Choroid plexus epithelial cell (primary cell): Measurements from ENCODE around the gene DHPS.
"Not testable (repeated sequence)": the region's sequence is repeated elsewhere in the genome, so short reads cannot be mapped to it uniquely, and the experiment has no call there.

Source experiments
- DNase-seq: peaks from one replicate; pipeline ENCODE4 v3.0.0-alpha.2; 2010; ENCODE audit warnings: low read depth
- H3K4me3 ChIP-seq: 2 replicates; pipeline ENCODE4 v1.5.1; 2011; ENCODE audit warnings: low read depth, mild to moderate bottlenecking, control low read depth, low read length, moderate library complexity
- CTCF ChIP-seq: conservative IDR thresholded peaks from 2 replicates; pipeline ENCODE4 v1.5.1; 2011; ENCODE audit warnings: low read depth, mild to moderate bottlenecking, control low read depth, inconsistent platforms, low read length, moderate library complexity

The DHPS gene

DNA sequence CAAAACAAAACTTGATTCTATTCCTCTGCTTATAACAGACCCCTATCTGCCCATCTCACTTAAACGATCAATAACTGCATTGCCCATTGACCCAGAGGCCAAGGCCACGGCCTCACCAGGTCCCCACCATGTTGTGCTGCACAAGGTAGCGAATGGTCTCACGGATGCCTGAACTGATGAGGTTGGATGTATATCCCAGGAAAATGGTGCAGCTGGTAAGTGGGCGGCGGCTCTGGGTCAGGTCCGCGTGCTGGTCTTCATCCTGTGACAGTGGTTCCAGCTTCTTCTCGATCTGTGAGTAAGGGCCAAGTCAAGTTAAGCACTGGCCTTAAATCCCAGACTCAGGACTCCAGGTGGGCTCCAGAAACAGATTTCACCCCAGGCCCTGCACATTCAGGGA lies 1.6 kb downstream of the DHPS start:
- no peak for DNase-seq
- TF ChIP-seq CTCF, result no peak
- no peak overlapping the region for H3K4me3 ChIP-seq

GRCh38 chr19:12678039-12678438 lies 3.6 kb downstream of the DHPS start:
- H3K4me3 ChIP-seq, DNase-seq: not testable (repeated sequence)

DNA sequence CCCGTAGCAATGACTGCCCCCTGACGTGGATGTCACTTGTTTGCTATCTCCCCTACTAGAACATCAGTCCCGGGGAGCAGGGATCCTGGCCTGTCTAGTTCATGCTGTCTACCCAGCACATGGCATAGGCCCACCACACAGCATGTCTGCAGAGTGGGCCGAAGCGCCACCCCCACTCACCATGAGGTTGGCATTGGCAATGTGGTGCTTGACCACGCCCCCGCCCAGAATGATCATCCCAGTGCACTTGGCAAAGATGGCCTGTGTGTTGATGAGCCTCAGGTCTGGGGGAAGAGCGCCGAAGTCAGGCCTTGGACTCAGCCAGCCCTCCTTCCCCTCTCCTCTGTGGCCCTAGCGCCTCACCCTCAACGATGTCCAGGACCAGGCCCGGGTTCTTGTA lies 4.8 kb downstream of the DHPS start:
- no peak overlapping the region for H3K4me3 ChIP-seq
- no peak for DNase-seq
- TF ChIP-seq CTCF, result no peak

DNA sequence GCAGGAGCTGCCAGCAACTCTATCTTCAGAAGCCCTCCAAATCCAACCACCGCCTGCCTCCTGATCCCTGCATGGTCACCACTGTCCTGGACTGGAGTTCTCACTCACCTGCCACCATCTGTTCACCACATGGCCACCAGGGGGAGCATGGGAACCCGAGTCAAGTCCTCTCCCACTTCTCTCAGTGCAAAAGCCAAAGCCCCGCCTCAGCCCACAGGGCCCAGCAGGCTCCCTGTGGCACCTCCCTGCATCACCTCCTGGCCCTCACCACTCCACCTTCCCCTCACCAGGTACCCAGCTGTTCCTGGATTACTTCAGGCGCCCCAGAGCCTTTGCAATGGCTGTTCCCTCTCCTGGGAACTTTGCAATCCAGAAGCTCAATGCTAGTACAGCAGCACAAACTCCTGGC lies 5.3 kb downstream of the DHPS start:
- DNase-seq, result peak; percentile 82
- peak; percentile 88 for TF ChIP-seq CTCF
- no peak overlapping the region for H3K4me3 ChIP-seq

DNA sequence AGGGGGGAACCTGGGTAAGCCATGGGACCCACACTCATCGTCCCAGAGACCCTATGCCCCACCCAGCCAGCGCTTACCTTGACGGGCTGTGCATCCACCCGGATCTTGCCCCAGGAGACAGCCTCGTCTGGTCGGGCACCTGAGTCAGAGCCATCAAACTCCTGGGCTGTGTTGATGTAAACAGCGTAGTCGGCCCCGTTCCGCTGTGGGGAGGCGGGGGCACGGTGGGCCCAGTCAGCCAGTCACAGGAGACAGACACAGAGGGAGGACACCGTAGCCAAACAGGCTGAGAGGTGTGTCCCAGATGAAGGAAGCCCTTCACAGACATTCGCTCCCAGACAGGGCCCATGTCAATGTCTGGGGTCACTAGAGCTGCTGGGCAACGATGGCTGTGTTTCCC lies 5.7 kb downstream of the DHPS start:
- DNase-seq, result no peak
- no peak overlapping the region for H3K4me3 ChIP-seq
- no peak for TF ChIP-seq CTCF

DNA sequence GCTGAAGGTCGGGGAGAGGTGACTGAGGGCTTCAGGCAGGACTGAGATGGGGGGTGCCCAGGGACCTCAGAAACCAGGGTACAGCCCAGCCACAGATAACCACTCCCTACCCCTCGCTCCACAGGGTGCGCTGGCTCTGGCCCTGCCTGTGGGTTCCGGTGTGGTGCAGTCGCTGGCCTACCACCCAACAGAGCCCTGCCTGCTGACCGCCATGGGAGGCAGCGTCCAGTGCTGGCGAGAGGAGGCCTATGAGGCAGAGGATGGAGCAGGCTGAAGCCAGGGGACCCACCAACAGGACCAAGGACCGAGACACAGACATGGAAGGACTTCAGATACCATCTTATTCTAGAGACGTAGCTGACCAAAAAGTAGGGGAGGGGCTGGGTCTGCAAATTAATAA lies 6.3 kb downstream of the DHPS start:
- DNase-seq, result no peak
- no peak for TF ChIP-seq CTCF
- H3K4me3 ChIP-seq, result no peak overlapping the region

DNA sequence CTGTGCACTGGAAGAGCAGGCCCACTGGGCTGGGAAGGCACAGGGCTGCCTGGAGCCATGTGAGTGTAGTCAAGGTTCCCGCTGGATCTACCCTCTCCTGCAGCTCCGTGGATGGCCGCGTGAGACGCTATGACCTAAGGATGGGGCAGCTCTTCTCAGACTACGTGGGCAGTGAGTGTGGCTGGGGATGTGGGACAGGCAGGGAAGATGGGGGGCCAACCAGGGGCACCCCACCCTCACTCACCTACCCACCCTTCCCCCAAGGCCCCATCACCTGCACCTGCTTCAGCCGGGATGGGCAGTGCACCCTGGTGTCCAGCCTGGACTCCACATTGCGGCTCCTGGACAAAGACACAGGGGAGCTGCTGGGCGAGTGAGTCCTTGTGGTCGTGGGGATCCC lies 8.9 kb downstream of the DHPS start:
- no peak for TF ChIP-seq CTCF
- no peak overlapping the region for H3K4me3 ChIP-seq
- DNase-seq, result no peak
